Ishikawa (cell line): ENCODE measurements around the gene TH.

Source experiments
- CEBPB ChIP-seq: IDR thresholded peaks from 2 replicates; pipeline ENCODE4 v1.6.1; 2012
- CREB1 ChIP-seq: IDR thresholded peaks from 2 replicates; pipeline ENCODE4 v1.6.1; 2012; ENCODE audit warnings: low read depth
- EGR1 ChIP-seq: IDR thresholded peaks from 2 replicates; pipeline ENCODE4 v1.6.1; 2012
- EP300 ChIP-seq: IDR thresholded peaks from 2 replicates; pipeline ENCODE4 v1.6.1; 2012; ENCODE audit warnings: borderline replicate concordance
- FOXM1 ChIP-seq: IDR thresholded peaks from 2 replicates; pipeline ENCODE4 v1.6.1; 2012; ENCODE audit warnings: low read depth, borderline replicate concordance
- MAX ChIP-seq: IDR thresholded peaks from 2 replicates; pipeline ENCODE4 v1.6.1; 2012
- NFIC ChIP-seq: IDR thresholded peaks from 2 replicates; pipeline ENCODE4 v1.6.1; 2012
- RAD21 ChIP-seq: IDR thresholded peaks from 2 replicates; pipeline ENCODE4 v1.6.1; 2012; ENCODE audit warnings: low read depth
- REST ChIP-seq: IDR thresholded peaks from 2 replicates; pipeline ENCODE4 v1.6.1; 2012; ENCODE audit warnings: low read depth, mild to moderate bottlenecking
- TAF1 ChIP-seq: IDR thresholded peaks from 2 replicates; pipeline ENCODE4 v1.6.1; 2012; ENCODE audit warnings: low read depth, mild to moderate bottlenecking
- TCF12 ChIP-seq: IDR thresholded peaks from 2 replicates; pipeline ENCODE4 v1.6.1; 2012; ENCODE audit warnings: low read depth
- TEAD4 ChIP-seq: IDR thresholded peaks from 2 replicates; pipeline ENCODE4 v1.6.1; 2012
- YY1 ChIP-seq: IDR thresholded peaks from 2 replicates; pipeline ENCODE4 v1.6.1; 2012; ENCODE audit warnings: low read depth
- ZBTB7A ChIP-seq: IDR thresholded peaks from 2 replicates; pipeline ENCODE4 v1.6.1; 2012; ENCODE audit warnings: low read depth
- TF ChIP-seq, protein P1 (sequence below): IDR thresholded peaks from 2 replicates; pipeline ENCODE4 v1.6.1; 2012

TH gene

DNA sequence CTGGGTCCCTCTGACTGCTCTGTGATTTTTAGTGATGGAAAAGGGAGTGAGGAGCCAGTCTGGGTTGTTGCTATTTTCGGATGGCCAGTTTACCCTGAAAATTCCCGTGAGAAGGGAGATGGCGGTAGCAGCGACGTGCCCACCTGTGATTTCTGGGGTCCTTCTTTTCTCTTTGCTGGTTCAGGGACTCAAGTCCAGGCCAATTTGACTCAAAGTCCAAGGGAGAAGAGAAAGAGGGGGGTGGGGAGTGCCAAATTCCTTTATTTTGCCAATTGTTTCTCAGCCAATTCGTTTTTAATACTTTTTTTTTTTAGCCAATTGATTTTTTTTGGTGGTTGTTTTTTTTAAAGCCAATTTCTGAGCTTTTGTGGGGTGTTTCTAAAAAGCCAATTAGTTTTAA, 39.4 kb downstream of the TH start:
- no peak for TF ChIP-seq RAD21
- no peak for TF ChIP-seq NFIC
- TF ChIP-seq, protein P1, sequence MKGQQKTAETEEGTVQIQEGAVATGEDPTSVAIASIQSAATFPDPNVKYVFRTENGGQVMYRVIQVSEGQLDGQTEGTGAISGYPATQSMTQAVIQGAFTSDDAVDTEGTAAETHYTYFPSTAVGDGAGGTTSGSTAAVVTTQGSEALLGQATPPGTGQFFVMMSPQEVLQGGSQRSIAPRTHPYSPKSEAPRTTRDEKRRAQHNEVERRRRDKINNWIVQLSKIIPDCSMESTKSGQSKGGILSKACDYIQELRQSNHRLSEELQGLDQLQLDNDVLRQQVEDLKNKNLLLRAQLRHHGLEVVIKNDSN, result no peak
- no peak for TF ChIP-seq TAF1
- no peak for TF ChIP-seq CEBPB
- no peak for TF ChIP-seq MAX
- TF ChIP-seq TEAD4, result no peak
- TF ChIP-seq EGR1, result no peak
- no peak for TF ChIP-seq EP300
- TF ChIP-seq ZBTB7A, result no peak
- no peak for TF ChIP-seq REST
- no peak for TF ChIP-seq TCF12
- TF ChIP-seq YY1, result no peak
- TF ChIP-seq CREB1, result no peak
- no peak for TF ChIP-seq FOXM1

DNA sequence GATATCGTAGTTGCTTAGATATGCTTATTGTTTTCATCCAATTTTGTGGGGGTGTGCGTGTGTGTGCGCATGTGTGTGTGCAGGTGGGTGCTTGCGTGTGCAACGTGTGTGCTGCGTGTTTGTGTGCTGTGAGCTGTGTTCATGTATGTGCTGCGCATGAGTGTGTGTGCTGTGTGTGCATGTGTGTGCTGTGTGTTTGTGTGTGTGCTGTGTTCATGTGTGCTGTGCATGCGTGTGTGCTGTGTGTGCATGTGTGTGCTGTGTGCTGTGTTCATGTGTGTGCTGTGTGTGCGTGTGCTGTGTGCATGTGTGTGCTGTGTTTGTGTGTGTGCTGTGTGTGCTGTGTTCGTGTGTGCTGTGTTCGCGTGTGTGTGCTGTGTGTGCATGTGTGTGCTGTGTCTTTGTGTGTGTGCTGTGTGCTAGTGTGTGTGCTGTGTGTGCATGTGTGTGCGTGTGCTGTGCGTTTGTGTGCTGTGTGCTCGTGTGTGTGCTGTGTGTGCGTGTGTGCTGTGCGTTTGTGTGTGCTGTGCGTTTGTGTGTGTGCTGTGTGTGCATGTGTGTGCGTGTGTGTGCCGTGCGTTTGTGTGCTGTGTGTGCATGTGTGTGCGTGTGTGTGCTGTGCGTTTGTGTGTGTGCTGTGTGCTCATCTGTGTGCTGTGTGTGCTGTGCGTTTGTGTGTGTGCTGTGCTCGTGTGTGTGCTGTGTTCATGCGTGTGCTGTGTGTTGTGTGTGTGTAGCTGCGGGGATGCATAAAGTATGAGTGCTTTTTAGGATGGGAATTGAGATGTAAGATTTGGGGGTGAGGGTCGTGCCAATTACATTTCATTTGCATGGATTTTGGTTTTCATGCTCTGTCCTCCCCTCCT, 40.0 kb downstream of the TH start:
- TF ChIP-seq TCF12, result no peak
- TF ChIP-seq RAD21, result no peak
- TF ChIP-seq EP300, result no peak
- no peak for TF ChIP-seq FOXM1
- no peak for TF ChIP-seq TEAD4
- no peak for TF ChIP-seq TAF1
- TF ChIP-seq EGR1, result no peak
- TF ChIP-seq ZBTB7A, result no peak
- TF ChIP-seq CEBPB, result no peak
- no peak for TF ChIP-seq NFIC
- TF ChIP-seq YY1, result no peak
- TF ChIP-seq MAX, result no peak
- TF ChIP-seq REST, result no peak
- TF ChIP-seq, protein P1, result no peak
- no peak for TF ChIP-seq CREB1

DNA sequence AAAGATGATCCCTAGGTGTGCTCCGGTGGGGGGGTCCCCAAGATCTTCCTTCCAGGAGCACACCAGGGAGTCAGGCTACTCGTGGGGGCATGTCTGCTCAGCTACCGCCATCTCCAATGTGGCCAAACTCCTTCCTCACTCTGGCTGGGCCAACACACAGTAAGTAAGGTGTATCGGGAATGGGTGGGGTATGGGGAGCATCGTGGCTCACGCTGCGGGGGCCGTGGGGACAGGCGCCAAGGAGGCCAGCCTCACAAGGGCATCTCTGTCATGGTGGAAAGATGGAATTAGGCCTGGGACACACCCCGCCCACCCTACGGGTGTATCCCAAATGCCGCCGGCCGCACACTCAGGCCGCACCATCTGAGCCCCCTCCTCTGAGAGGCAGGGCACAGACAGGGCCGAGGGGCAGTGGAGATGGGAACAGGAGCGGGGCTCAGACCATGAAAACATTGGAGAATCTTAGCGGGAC, 40.7 kb downstream of the TH start:
- TF ChIP-seq RAD21 (no peak), ZBTB7A (no peak), TEAD4 (no peak), MAX (no peak), CREB1 (no peak), TAF1 (no peak), YY1 (no peak), TCF12 (no peak), CEBPB (no peak), EGR1 (no peak), EP300 (no peak), REST (no peak), NFIC (no peak), FOXM1 (no peak)
- TF ChIP-seq, protein P1, result no peak
